IMR-90 (cell line): ENCODE results near the gene TIE1. TPM values are rescaled to one million over a fixed set of nuclear protein-coding genes. Genes with fewer than 3 reads are reported as not detected.

Experiments used
- ATAC-seq: fragments of 200-7000 bp; cut with Tn5 transposase; 2 replicates; pipeline ENCODE4 v1.9.1; 2020; ENCODE audit warnings: low read depth, mild to moderate bottlenecking, moderate library complexity
- BruUV-seq: library from RNA; stranded (reverse); fragments of 400-500 nt; replicated peaks from 2 replicates; lab custom pipeline; 2021; lab: Mats Ljungman, UMichigan
- CTCF ChIA-PET: fragments of 300-600 bp; formaldehyde crosslinking; extraction: SDS; loops from one replicate; lab custom pipeline; 2021; ENCODE audit warnings: antibody characterized with exemption; lab: Yijun Ruan, JAX
- POLR2A ChIA-PET: fragments of 300-600 bp; sonication (Branson Sonifier 250); formaldehyde crosslinking; loops from one replicate; lab custom pipeline; 2022; ENCODE audit warnings: antibody characterized with exemption; ENCODE audit not compliant: unreplicated experiment; lab: Charles Lee
- DNase-seq: peaks from one replicate; pipeline ENCODE4 v3.0.0; 2013
- H2AFZ ChIP-seq: replicated peaks from 2 replicates; pipeline ENCODE3; 2013; ENCODE audit warnings: low read length, mild to moderate bottlenecking; ENCODE audit not compliant: poor library complexity
- H2AK5ac ChIP-seq: 2 replicates; pipeline ENCODE4 v1.6.1; 2013; ENCODE audit warnings: low read depth, low read length, inconsistent platforms
- H2AK9ac ChIP-seq: replicated peaks from 2 replicates; pipeline ENCODE3; 2013; ENCODE audit warnings: mild to moderate bottlenecking, low read depth, low read length, moderate library complexity; ENCODE audit not compliant: poor library complexity
- H2BK120ac ChIP-seq: 2 replicates; pipeline ENCODE4 v1.6.1; 2013; ENCODE audit warnings: low read depth, low read length, inconsistent platforms
- H2BK15ac ChIP-seq: 3 replicates; pipeline ENCODE4 v1.6.1; 2013; ENCODE audit warnings: low read depth, low read length, inconsistent platforms
- H2BK20ac ChIP-seq: 2 replicates; pipeline ENCODE4 v1.6.1; 2013; ENCODE audit warnings: low read depth, mild to moderate bottlenecking, inconsistent platforms, low read length, moderate library complexity
- H2BK5ac ChIP-seq: 2 replicates; pipeline ENCODE4 v1.6.1; 2013; ENCODE audit warnings: mild to moderate bottlenecking, low read depth, low read length, inconsistent platforms; ENCODE audit not compliant: poor library complexity, severe bottlenecking
- H3K14ac ChIP-seq: replicated peaks from 2 replicates; pipeline ENCODE4 v1.6.1; 2013; ENCODE audit warnings: low read depth, low read length, inconsistent platforms
- H3K18ac ChIP-seq: 2 replicates; pipeline ENCODE4 v1.6.1; 2013; ENCODE audit warnings: low read depth, low read length, control low read depth
- H3K23ac ChIP-seq: 2 replicates; pipeline ENCODE4 v1.6.1; 2013; ENCODE audit warnings: low read depth, low read length, inconsistent platforms
- H3K27ac ChIP-seq: 2 replicates; pipeline ENCODE4 v1.5.1; 2013; ENCODE audit warnings: mild to moderate bottlenecking, control low read depth, low read length; ENCODE audit not compliant: insufficient read depth
- H3K27me3 ChIP-seq: 2 replicates; pipeline ENCODE4 v1.6.1; 2013; ENCODE audit warnings: low read length; ENCODE audit not compliant: control insufficient read depth, insufficient read depth
- H3K36me3 ChIP-seq: 2 replicates; pipeline ENCODE4 v1.6.1; 2013; ENCODE audit warnings: low read length, mixed read lengths; ENCODE audit not compliant: control insufficient read depth, insufficient read depth
- H3K4ac ChIP-seq: 2 replicates; pipeline ENCODE4 v1.6.1; 2013; ENCODE audit warnings: low read depth, low read length, inconsistent platforms
- H3K4me1 ChIP-seq: 2 replicates; pipeline ENCODE4 v1.6.1; 2013; ENCODE audit warnings: low read length, mixed read lengths; ENCODE audit not compliant: control insufficient read depth, insufficient read depth
- H3K4me2 ChIP-seq: 2 replicates; pipeline ENCODE4 v1.6.1; 2013; ENCODE audit warnings: low read depth, mild to moderate bottlenecking, control low read depth, low read length, moderate library complexity
- H3K4me3 ChIP-seq: 2 replicates; pipeline ENCODE4 v1.5.1; 2013; ENCODE audit warnings: low read depth, mild to moderate bottlenecking, control low read depth, low read length, moderate library complexity; ENCODE audit not compliant: insufficient read depth
- H3K56ac ChIP-seq: 2 replicates; pipeline ENCODE4 v1.6.1; 2013; ENCODE audit warnings: low read length, inconsistent platforms; ENCODE audit not compliant: insufficient read depth; ENCODE audit errors: extremely low read depth
- H3K79me1 ChIP-seq, 2 experiments: 2 replicates each; pipeline ENCODE4 v1.6.1; 2013; ENCODE audit warnings: low read length in 2 of 2, inconsistent platforms in 1 of 2, low read depth in 1 of 2
- H3K9ac ChIP-seq: 2 replicates; pipeline ENCODE4 v1.6.1; 2013; ENCODE audit warnings: low read depth, low read length, control low read depth
- H3K9me1 ChIP-seq: 2 replicates; pipeline ENCODE4 v1.6.1; 2013; ENCODE audit warnings: low read length, inconsistent platforms; ENCODE audit not compliant: insufficient read depth
- H3K9me3 ChIP-seq: 2 replicates; pipeline ENCODE4 v1.6.1; 2013; ENCODE audit warnings: low read length; ENCODE audit not compliant: control insufficient read depth, insufficient read depth
- H4K20me1 ChIP-seq: 2 replicates; pipeline ENCODE4 v1.6.1; 2013; ENCODE audit warnings: low read length, inconsistent platforms; ENCODE audit not compliant: insufficient read depth
- H4K5ac ChIP-seq: 2 replicates; pipeline ENCODE4 v1.6.1; 2013; ENCODE audit warnings: mild to moderate bottlenecking, low read depth, low read length, control low read depth
- H4K8ac ChIP-seq, 2 experiments: 2 replicates each; pipeline ENCODE4 v1.6.1; 2013; ENCODE audit warnings: low read depth in 2 of 2, low read length in 2 of 2, control low read depth in 1 of 2, inconsistent platforms in 1 of 2
- H4K91ac ChIP-seq: 2 replicates; pipeline ENCODE4 v1.6.1; 2013; ENCODE audit warnings: low read depth, low read length, inconsistent platforms; ENCODE audit not compliant: insufficient read depth
- BHLHE40 ChIP-seq: fragments of 150-350 bp; IDR thresholded peaks from 2 replicates; pipeline ENCODE4 v1.6.1; 2016; ENCODE audit warnings: mild to moderate bottlenecking, low read depth, low read length
- CEBPB ChIP-seq: IDR thresholded peaks from 2 replicates; pipeline ENCODE4 v1.6.1; 2012; ENCODE audit warnings: low read depth, low read length, improper control_type of control experiment
- CTCF ChIP-seq: conservative IDR thresholded peaks from 2 replicates; pipeline ENCODE4 v1.5.1; 2012; ENCODE audit warnings: mild to moderate bottlenecking, low read depth, low read length, improper control_type of control experiment
- ELK1 ChIP-seq: fragments of 150-350 bp; IDR thresholded peaks from 2 replicates; pipeline ENCODE4 v1.6.1; 2016; ENCODE audit warnings: low read depth, mild to moderate bottlenecking, low read length, moderate library complexity, borderline replicate concordance
- FOS ChIP-seq: fragments of 150-350 bp; IDR thresholded peaks from 2 replicates; pipeline ENCODE4 v1.6.1; 2016; ENCODE audit warnings: low read depth, low read length
- MAFK ChIP-seq: IDR thresholded peaks from 2 replicates; pipeline ENCODE4 v1.6.1; 2012; ENCODE audit warnings: low read depth, low read length, improper control_type of control experiment
- MAZ ChIP-seq: IDR thresholded peaks from 2 replicates; pipeline ENCODE4 v1.6.1; 2012; ENCODE audit warnings: low read depth, mild to moderate bottlenecking, low read length, improper control_type of control experiment, moderate library complexity, borderline replicate concordance
- MXI1 ChIP-seq: IDR thresholded peaks from 2 replicates; pipeline ENCODE4 v1.6.1; 2012; ENCODE audit warnings: low read depth, mild to moderate bottlenecking, low read length, moderate library complexity, borderline replicate concordance
- NFE2L2 ChIP-seq: fragments of 150-350 bp; IDR thresholded peaks from 2 replicates; pipeline ENCODE4 v1.6.1; 2016; ENCODE audit warnings: low read depth, mild to moderate bottlenecking, low read length
- POLR2A ChIP-seq: IDR thresholded peaks from 2 replicates; pipeline ENCODE4 v1.6.1; 2012; ENCODE audit warnings: mild to moderate bottlenecking, low read depth, low read length
- RAD21 ChIP-seq: IDR thresholded peaks from 2 replicates; pipeline ENCODE4 v1.6.1; 2012; ENCODE audit warnings: low read length, improper control_type of control experiment
- RCOR1 ChIP-seq: IDR thresholded peaks from 2 replicates; pipeline ENCODE4 v1.6.1; 2012; ENCODE audit warnings: mild to moderate bottlenecking, low read length, improper control_type of control experiment; ENCODE audit not compliant: insufficient replicate concordance
- RFX5 ChIP-seq: IDR thresholded peaks from 2 replicates; pipeline ENCODE4 v1.8.0; 2012; ENCODE audit warnings: low read depth, mild to moderate bottlenecking, low read length, moderate library complexity
- SMC3 ChIP-seq: fragments of 150-350 bp; IDR thresholded peaks from 2 replicates; pipeline ENCODE4 v1.6.1; 2016; ENCODE audit warnings: low read depth, mild to moderate bottlenecking, antibody characterized with exemption, low read length, moderate library complexity
- WGBS, 2 experiments: methylation state at CpG; one replicate each; pipeline versions ENCODE4 v1.1.5 to v1.1.7; 2013; ENCODE audit warnings: missing lambda C conversion rate in 2 of 2; ENCODE audit not compliant: insufficient read length in 1 of 2; ENCODE audit errors: extremely low coverage in 2 of 2; 5-methylcytosine and 5-hydroxymethylcytosine counted together
- dilution Hi-C: fragments of 300-500 bp; cut with HindIII; formaldehyde crosslinking; loops from one replicate; pipeline ENCODE4 v1.14.3; 2018; ENCODE audit warnings: low sequenced_read_pairs; ENCODE audit not compliant: unreplicated experiment
- in situ Hi-C: fragments of 300-500 bp; cut with MboI; formaldehyde crosslinking; loops from 3 replicates; pipeline ENCODE4 v1.14.3; 2019; ENCODE audit warnings: low sequenced_read_pairs, inconsistent platforms, mixed read lengths
- intact Hi-C: fragments of 100-400 bp; cut with micrococcal nuclease; formaldehyde crosslinking; loops from 2 replicates; pipeline ENCODE4 v1.10.0; 2022
- polyA plus RNA-seq, 3 experiments: library from polyadenylated mRNA; depleted of rRNA; stranded (reverse); fragments of >200 nt; gene quantifications; 2 replicates each; pipeline ENCODE4 v1.2.3, GENCODE V29; 2012; ENCODE audit warnings: low replicate concordance in 1 of 3
- total RNA-seq: library from RNA; depleted of rRNA; stranded (reverse); fragments of >200 nt; gene quantifications from 2 replicates; pipeline ENCODE4 v1.2.3, GENCODE V29; 2012
- TF ChIP-seq, protein P1 (sequence below): fragments of 150-350 bp; IDR thresholded peaks from 2 replicates; pipeline ENCODE4 v1.6.1; 2017; ENCODE audit warnings: mild to moderate bottlenecking, antibody characterized with exemption, low read length, low read depth

Gene TIE1
- total and polyA plus RNA-seq, 2 of the 4 experiments (the other 2 are of a cell fraction), result 2.3 to 7.5 TPM

- Histone ChIP-seq H3K18ac (no peak overlapping the region), H3K4me1 (peaks cover 4% of the 10 kb centered on the region; the same call in 1 of the 2 replicates), H2AK5ac (no peak overlapping the region), H3K9me3 (no peaks in the 10 kb centered on the region), H3K4me3 (no peak overlapping the region), H2BK15ac (no peak overlapping the region), H2AFZ (no peak overlapping the region), H4K91ac (no peak overlapping the region), H4K8ac (no peak overlapping the region), H2BK120ac (no peak overlapping the region), H2BK5ac (no peak overlapping the region), H3K14ac (no peak overlapping the region), H4K20me1 (no peaks in the 10 kb centered on the region), H3K23ac (no peak overlapping the region), H3K36me3 (no peaks in the 10 kb centered on the region), H3K79me1 (no peaks in the 10 kb centered on the region), H3K4ac (no peak overlapping the region), H3K27me3 (peaks cover 6% of the 10 kb centered on the region; the same call in 1 of the 2 replicates), H4K5ac (no peak overlapping the region), H3K9ac (no peak overlapping the region), H2AK9ac (no peak overlapping the region), H3K4me2 (no peak overlapping the region), H3K9me1 (no peaks in the 10 kb centered on the region), H2BK20ac (no peak overlapping the region), H3K56ac (no peak overlapping the region), H3K27ac (no peak overlapping the region)
- in situ Hi-C loops, result no loop called here
- POLR2A ChIA-PET, result no interaction called here
- dilution Hi-C loops, result no loop called here
- ATAC-seq (peak; percentile 24; the same call in 1 of the 2 replicates), DNase-seq (no peak)
- WGBS, 2 experiments, result 48% methylated on average over 4 of the region's 8 CpGs; no CpG with 5 or more reads in 1 of the 2 experiments
- CTCF ChIA-PET, result no interaction called here
- intact Hi-C loops, result no loop called here
- no TSS peak for BruUV-seq
- TF ChIP-seq MAFK (no peak), SMC3 (no peak), RFX5 (no peak), RAD21 (no peak), RCOR1 (no peak), NFE2L2 (no peak), BHLHE40 (no peak), ELK1 (no peak), CEBPB (no peak), POLR2A (no peak), MAZ (no peak), CTCF (no peak), FOS (no peak), MXI1 (no peak)
- TF ChIP-seq, protein P1, sequence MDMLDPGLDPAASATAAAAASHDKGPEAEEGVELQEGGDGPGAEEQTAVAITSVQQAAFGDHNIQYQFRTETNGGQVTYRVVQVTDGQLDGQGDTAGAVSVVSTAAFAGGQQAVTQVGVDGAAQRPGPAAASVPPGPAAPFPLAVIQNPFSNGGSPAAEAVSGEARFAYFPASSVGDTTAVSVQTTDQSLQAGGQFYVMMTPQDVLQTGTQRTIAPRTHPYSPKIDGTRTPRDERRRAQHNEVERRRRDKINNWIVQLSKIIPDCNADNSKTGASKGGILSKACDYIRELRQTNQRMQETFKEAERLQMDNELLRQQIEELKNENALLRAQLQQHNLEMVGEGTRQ, result no peak
Measured at GRCh38 chr1:43303471-43304313, 2.9 kb downstream of the TIE1 start.
